H1 (cell line): ENCODE results near the gene SCAPER. TPM values are rescaled to one million over a fixed set of nuclear protein-coding genes. Genes with fewer than 3 reads are reported as not detected.

Source experiments
- TBP ChIP-seq: IDR thresholded peaks from 2 replicates; pipeline ENCODE4 v1.6.1; 2011; ENCODE audit warnings: low read depth, low read length, improper control_type of control experiment
- polyA plus RNA-seq, 7 experiments: library from polyadenylated mRNA; depleted of rRNA in 3 of 7; stranded (reverse) in 5 of 7; unstranded in 2 of 7; fragments of >200 nt in 5 of 7; fragments of 200-250 nt in 2 of 7; gene quantifications; 1 replicate in 5 of 7; 2 replicates in 1 of 7; 4 replicates in 1 of 7; pipeline versions ENCODE4 v1.2.1 to v1.2.3, GENCODE V29; 2011 to 2013; ENCODE audit warnings: missing spikeins in 2 of 7, mixed read lengths in 2 of 7
- total RNA-seq: library from RNA; stranded (reverse); fragmentation: NEBNext Ultra II Directional; extraction: Animal tissue kit (Norgen Biotek cat#: 25700); gene quantifications from 2 replicates; pipeline ENCODE4 v1.2.1, GENCODE V29; 2021

Gene SCAPER
- total and polyA plus RNA-seq, 2 of the 8 experiments (the other 6 are each of a cell fraction or from before 2014, with no cell fraction given) = 1.6 to 6.8 TPM

DNA sequence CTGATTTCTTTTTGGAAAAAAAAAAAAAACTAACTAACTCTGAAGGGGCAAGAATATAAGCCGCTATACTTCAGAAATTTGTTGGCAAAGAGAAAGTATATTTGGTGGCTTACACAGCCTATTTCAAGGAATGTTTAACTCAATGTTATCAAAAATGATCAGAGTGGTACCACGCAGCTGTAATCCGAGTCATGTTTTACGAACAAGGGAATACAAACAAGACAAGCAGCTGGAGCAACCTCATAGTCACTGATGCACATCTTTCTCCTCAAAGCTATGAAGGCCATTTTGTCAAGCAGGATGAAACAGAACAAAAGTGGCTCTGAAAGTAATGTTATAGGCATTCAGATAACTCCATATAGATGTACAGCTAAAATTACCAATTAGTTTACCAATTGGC is 81.2 kb downstream of the SCAPER start (continued):
- no peak for TF ChIP-seq TBP
